ENCODE data around the gene CDKL2. TPM values are rescaled to one million over a fixed set of nuclear protein-coding genes. Genes with fewer than 3 reads are reported as not detected.

The CDKL2 gene
- 10 to 100 TPM; 14.1 to 27.0 (median 17.6) TPM for total RNA-seq

- peaks cover 4 to 11% of the 10 kb centered on the region in 2 donors for H3K4me1 ChIP-seq
- WGBS, 2 donors, result 1 to 4% methylated on average over 29 to 34 of the region's 57 CpGs
- H3K27ac ChIP-seq, result peak within 1 kb of the TSS; percentile 49 to 67 (median 66)
- intact Hi-C loops (cut with DNase I), result no loop called here
- H3K4me3 ChIP-seq (replicated peaks in 1 of 3), result peak within 1 kb of the TSS; percentile 43 to 80 (median 64)
- H3K36me3 ChIP-seq, result no peaks in the 10 kb centered on the region
- no peaks in the 10 kb centered on the region for H3K9me3 ChIP-seq
- H3K27me3 ChIP-seq, result no peaks in the 10 kb centered on the region
- peak; percentile 95 to 96 for DNase-seq
- TF ChIP-seq POLR2A (IDR thresholded peaks at IDR 0.05), result peak in 1 of 2 donors; percentile 75
- TF ChIP-seq CTCF (IDR thresholded peaks at IDR 0.05), result no peak
Observed at GRCh38 chr4:75630174-75630936, at the start of gene CDKL2. Gene CDKL2 (minus strand): TSS chr4:75630528. CDS start chr4:75625988, 4,540 bp downstream.

- no peaks in the 10 kb centered on the region for H3K27me3 ChIP-seq
- no peaks in the 10 kb centered on the region for H3K36me3 ChIP-seq
- no peaks in the 10 kb centered on the region for H3K9me3 ChIP-seq
- intact Hi-C loops (cut with DNase I), result no loop called here
- H3K27ac ChIP-seq, result no peak overlapping the region
- H3K4me3 ChIP-seq (replicated peaks in 1 of 3), result no peak overlapping the region
- no peak for TF ChIP-seq CTCF (IDR thresholded peaks at IDR 0.05)
- TF ChIP-seq POLR2A (IDR thresholded peaks at IDR 0.05), result no peak
- no peak for DNase-seq
- H3K4me1 ChIP-seq, result peaks cover 1 to 3% of the 10 kb centered on the region in 2 donors
Observed at GRCh38 chr4:75678965-75679364, 48.6 kb upstream of the CDKL2 start.

- DNase-seq, result no peak
- no peaks in the 10 kb centered on the region for H3K9me3 ChIP-seq
- no peak overlapping the region for H3K4me3 ChIP-seq (replicated peaks in 1 of 3)
- H3K27me3 ChIP-seq, result no peaks in the 10 kb centered on the region
- TF ChIP-seq POLR2A (IDR thresholded peaks at IDR 0.05) (no peak), CTCF (IDR thresholded peaks at IDR 0.05) (no peak)
- no peak overlapping the region for H3K27ac ChIP-seq
- H3K36me3 ChIP-seq, result no peaks in the 10 kb centered on the region
- H3K4me1 ChIP-seq, result peaks cover 4 to 5% of the 10 kb centered on the region in 2 donors
- intact Hi-C loops (cut with DNase I), result no loop called here
Observed at GRCh38 chr4:75678473-75678872, 48.1 kb upstream of the CDKL2 start.

GRCh38 chr4:75675004-75675531 lies 44.7 kb upstream of the CDKL2 start:
- intact Hi-C loops (cut with DNase I), result no loop called here
- 92 to 93% methylated on average over 11 of the region's 11 CpGs for WGBS, 2 donors

More at GRCh38 chr4:75675004-75675531, 44.7 kb upstream of the CDKL2 start:
- Histone ChIP-seq H3K4me1 (peaks cover 14 to 21% of the 10 kb centered on the region in 2 donors), H3K27ac (no peak overlapping the region), H3K4me3 (replicated peaks in 1 of 3) (no peak overlapping the region), H3K36me3 (no peaks in the 10 kb centered on the region), H3K9me3 (no peaks in the 10 kb centered on the region), H3K27me3 (no peaks in the 10 kb centered on the region)
- no peak for DNase-seq
- no peak for TF ChIP-seq POLR2A (IDR thresholded peaks at IDR 0.05)
- TF ChIP-seq CTCF (IDR thresholded peaks at IDR 0.05), result no peak

Measured in thyroid gland (tissue), 4 donors.